Subcutaneous adipose tissue (tissue), 4 donors: Measurements from ENCODE around the gene PSAT1. TPM values are rescaled to one million over a fixed set of nuclear protein-coding genes. Genes with fewer than 3 reads are reported as not detected.

Experiments used
- CTCF ChIP-seq: fragments of 450-650 bp; IDR thresholded peaks from one replicate; pipeline ENCODE4 v1.5.1; 2016; ENCODE audit warnings: low read depth, mild to moderate bottlenecking, control low read depth, antibody characterized with exemption, moderate library complexity
- total RNA-seq, 4 donors: library from RNA; depleted of rRNA; stranded (reverse); fragments of >200 nt; gene quantifications; one replicate each; pipeline ENCODE4 v1.1.0, GENCODE V29; 2016

The PSAT1 gene
- total RNA-seq, 4 donors from 2014 or later = 0.66 to 33.8 (median 5.8) TPM

GRCh38 chr9:78294290-78295176, 2.4 kb upstream of the PSAT1 start:
- no peak for TF ChIP-seq CTCF

GRCh38 chr9:78295177-78295575, 1.7 kb upstream of the PSAT1 start:
- no peak for TF ChIP-seq CTCF

- no peak for TF ChIP-seq CTCF
Observed at GRCh38 chr9:78295731-78296130, 1.2 kb upstream of the PSAT1 start.

- TF ChIP-seq CTCF = no peak
Observed at GRCh38 chr9:78296201-78296892, 578 bp upstream of the PSAT1 start.

GRCh38 chr9:78297672-78297961, 692 bp downstream of the PSAT1 start:
- no peak for TF ChIP-seq CTCF

GRCh38 chr9:78298046-78298765, 1.3 kb downstream of the PSAT1 start:
- TF ChIP-seq CTCF = no peak

- TF ChIP-seq CTCF = no peak
Observed at GRCh38 chr9:78300209-78300608, 3.3 kb downstream of the PSAT1 start.
